ENCODE results near the gene TP53AIP1. TPM values are rescaled to one million over a fixed set of nuclear protein-coding genes. Genes with fewer than 3 reads are reported as not detected.

The TP53AIP1 gene
- total RNA-seq, 2 experiments from 2014 or later = not detected

DNA sequence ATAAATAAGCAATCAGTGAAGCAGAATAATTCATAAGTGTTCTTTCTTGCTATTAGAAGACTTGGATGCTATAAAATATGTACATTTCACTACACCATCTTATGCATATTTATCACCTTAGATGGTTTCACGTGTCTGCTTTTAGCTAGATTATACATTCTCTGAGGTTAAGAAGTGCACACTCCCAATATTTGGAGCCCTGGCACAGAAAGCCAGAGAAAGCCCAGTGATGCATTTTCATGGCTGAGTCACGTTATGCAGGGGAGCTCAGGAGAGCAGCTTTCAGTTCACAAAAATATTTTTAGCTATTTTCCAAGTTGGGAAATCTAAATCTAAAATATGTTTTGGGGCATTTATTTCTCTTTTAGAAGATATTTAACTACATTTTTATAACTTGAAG lies 5.1 kb upstream of the TP53AIP1 start:
- ChIA-PET POLR2A (no interaction called here), CTCF (interaction anchor here (1.0 to 1.6 kb wide), 2 partner anchors 9 to 63 kb away, joined by 3 to 4 read pairs; no protein-coding TSS in a partner anchor)

DNA sequence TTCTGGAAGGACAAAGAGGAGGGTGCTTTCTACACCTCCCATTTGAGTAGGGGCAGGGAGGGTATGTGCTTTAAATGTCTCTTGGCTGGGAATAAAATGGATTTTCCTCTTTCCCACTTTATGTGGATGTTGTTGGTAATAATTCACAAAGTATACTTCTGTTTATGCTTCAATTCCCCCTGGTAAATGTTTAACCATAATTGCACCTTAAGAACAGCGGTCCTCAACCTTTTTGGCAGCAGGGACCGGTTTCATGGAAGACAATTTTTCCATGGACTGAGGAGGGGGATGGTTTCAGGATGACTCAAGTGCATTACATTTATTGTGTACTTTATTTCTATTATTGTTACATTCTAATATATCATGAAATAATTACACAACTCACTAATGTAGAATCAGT lies 4.0 kb upstream of the TP53AIP1 start:
- CTCF ChIA-PET = interaction anchor here (1.6 kb wide), 1 partner anchor 61 kb away, joined by 4 read pairs; no protein-coding TSS in a partner anchor
- POLR2A ChIA-PET = no interaction called here

DNA sequence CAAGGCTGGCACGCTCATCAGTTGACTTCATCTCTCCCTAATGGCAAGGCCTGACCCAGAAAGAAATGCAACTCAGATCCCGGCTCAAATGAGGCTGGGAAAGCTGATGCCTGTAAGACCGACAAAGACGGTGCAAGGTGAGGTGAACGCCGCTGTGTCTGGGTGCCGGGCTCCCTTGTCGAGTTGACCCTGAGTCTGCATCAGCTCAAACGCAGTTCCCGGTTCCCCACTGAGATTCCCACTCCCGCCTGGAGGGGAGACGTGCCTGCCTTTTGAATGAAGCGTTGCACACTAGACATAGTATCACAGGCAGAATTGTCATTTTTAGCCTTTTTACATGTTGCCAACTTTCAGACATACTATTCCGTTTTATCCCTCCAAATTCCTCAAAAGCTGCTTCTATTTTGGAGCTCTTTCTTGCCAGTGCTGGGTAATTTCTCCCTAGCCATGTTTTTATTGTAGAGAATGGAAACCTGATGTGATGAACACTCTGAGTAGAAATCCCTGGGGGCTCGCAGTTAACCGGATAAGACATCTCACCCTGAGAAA lies 831 bp upstream of the TP53AIP1 start:
- ChIA-PET CTCF (interaction anchor here (0.7 to 1.7 kb wide), 2 partner anchors 58 to 59 kb away, joined by 3 to 5 read pairs; no protein-coding TSS in a partner anchor), POLR2A (no interaction called here)

DNA sequence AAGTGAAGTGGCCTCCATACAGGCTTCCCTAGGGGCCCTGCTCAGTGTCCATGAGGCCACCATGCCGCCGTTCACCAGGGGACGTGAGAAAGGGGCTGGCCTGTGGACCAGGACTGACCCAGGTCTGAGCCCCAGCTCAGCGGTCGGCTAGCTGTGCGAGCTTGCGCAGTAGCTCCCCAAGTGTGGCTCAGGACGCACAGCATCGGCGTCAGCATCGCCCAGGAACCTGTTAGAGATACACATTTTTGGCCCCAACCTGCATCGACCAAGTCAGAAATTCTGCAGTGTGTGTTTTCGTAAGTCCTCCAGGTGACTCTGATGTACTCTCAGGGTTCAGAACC lies 429 bp downstream of the TP53AIP1 start:
- ChIA-PET CTCF (interaction anchor here (1.6 kb wide), 1 partner anchor 14 kb away, joined by 5 read pairs; no protein-coding TSS in a partner anchor), POLR2A (no interaction called here)

- ChIA-PET CTCF (interaction anchor here (0.9 to 1.6 kb wide), 2 partner anchors 8 to 14 kb away, joined by 3 to 5 read pairs; no protein-coding TSS in a partner anchor), POLR2A (no interaction called here)
These were observed 949 bp downstream of the TP53AIP1 start for GRCh38 chr11:128941573-128942271.

GRCh38 chr11:128941110-128941509 lies 1.6 kb downstream of the TP53AIP1 start:
- ChIA-PET CTCF (interaction anchor here (0.9 to 1.6 kb wide), 2 partner anchors 8 to 15 kb away, joined by 3 to 5 read pairs; no protein-coding TSS in a partner anchor), POLR2A (no interaction called here)

DNA sequence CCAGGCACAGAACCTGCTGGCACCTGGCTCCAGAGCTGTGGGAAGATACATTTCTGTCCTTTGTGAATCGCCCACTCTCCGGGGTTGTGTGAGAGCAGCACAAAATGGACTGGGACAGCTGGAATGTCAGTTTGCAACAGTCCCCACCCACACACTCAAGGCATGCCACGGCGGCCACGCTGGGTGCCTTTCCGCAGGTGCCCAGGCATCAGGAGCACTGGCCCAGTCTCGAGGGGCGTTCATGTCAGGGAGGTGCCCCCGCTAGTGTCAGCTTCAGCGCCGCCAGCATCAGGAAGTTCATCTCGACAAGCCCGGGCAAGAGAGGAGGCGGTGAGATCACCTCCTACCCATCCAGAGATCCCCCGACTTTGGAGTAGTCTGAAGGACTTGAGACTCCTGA lies 2.1 kb downstream of the TP53AIP1 start:
- CTCF ChIA-PET = interaction anchor here (0.9 kb wide), 1 partner anchor 9 kb away, joined by 3 read pairs; no protein-coding TSS in a partner anchor
- POLR2A ChIA-PET = no interaction called here

- POLR2A ChIA-PET = no interaction called here
- CTCF ChIA-PET = no interaction called here
These were observed 2.5 kb downstream of the TP53AIP1 start for GRCh38 chr11:128940156-128940555.

DNA sequence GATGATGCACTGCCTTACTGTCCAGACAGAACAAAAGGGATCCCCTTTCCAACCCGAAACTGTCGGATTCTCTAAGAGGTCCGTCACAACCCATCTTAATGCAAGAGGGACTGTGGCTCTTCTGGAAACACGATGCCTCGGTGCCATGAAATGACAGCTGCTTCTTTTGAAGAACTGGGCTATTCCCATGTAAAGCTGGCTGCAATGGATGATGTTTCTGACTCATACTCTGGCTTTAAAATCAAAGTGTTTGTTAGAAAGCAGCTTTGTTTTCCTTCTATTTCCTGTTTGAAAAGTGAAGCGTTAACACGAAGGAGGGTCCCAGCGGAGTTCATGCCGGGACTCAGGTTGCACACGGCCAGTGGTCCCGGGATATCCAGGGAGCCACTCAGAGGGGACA lies 3.1 kb downstream of the TP53AIP1 start:
- ChIA-PET POLR2A (no interaction called here), CTCF (interaction anchor here (0.7 kb wide), 1 partner anchor 17 kb away, joined by 4 read pairs; no protein-coding TSS in a partner anchor)

DNA sequence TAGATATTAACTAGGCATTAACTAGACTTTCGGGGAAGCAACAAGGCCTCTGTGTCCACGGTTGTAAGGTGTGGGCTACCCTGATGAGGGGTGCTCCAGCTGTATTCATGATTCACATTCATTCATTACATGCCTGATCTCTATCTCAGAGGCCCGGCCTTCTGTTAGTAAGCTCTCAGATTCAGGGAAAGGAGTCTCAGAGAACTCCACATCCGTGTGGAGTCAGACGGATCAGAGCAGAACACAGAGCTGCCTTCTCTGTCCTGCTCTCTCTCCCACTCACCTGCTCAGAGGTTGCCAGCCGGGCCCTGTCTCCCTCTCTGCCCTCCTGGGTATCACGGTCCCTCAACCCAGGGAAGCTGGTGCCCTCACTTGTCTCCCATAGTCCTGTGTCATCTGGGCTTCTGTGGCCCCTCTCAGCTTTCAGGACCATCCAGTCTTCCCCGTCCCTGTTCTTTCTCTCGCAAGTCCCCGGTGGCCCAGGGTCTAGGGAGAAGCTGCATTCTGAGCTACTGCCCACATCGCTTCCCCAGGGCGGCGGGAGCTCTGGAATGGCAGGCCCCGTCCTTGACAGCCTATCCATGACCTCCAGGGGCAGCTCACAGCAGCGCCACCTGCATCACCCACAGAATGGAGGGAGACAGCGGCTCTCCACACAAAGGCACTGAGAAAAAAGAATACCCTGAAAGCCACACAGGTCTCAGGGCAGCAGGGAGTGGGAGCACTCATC lies 4.3 kb downstream of the TP53AIP1 start:
- POLR2A ChIA-PET = no interaction called here
- CTCF ChIA-PET = no interaction called here

DNA sequence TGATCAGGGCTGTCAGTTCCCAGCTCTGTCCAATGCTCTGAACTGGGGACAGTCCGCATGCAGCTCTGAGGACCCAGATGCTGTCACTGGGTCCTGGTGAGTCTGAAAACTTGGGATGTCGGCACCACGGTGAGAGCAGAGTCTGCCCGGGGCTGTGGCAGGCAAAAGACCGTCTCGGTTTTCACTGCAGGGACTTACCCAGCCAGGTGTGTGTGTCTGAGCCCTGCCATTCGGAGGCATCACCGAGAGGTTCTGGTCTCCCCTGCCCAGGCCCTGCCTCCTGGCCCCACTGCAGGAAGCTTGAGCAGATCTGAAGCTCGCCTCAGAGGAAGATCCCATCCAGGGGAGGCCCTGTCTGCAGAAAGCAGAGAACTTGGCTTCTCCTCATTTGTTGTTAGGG lies 5.2 kb downstream of the TP53AIP1 start:
- ChIA-PET POLR2A (no interaction called here), CTCF (no interaction called here)

DNA sequence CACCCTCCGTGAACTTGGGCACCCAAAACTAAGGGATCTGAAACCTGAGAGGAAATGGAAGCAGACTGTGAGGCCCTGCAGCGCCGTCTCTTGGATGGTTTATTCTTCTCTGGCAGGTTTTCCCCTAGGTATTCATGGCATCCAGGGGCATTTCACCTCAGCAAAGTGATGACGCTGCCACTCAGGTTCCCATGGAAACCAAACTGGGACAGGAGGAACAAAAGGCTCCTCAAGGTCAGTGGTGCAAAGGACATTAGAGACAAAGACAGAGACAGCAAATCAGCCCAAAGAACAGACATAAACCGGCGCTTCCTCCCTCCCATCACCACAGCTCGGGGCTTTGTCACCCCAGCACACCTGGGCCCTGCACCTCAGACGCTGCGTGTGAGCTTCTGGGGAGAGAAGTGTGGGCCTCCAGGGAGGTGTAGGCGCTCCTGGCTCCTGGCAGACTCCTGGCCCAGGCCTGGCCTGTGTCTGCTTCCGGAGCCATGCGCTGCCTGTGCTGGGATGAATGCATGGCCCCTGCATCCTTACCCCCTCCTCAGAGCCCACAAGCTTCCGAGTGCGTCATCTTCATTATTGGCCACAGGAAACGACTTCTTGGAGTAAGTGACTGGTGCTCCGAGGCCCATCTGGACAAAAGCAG lies 5.9 kb downstream of the TP53AIP1 start:
- CTCF ChIA-PET = no interaction called here
- POLR2A ChIA-PET = no interaction called here

DNA sequence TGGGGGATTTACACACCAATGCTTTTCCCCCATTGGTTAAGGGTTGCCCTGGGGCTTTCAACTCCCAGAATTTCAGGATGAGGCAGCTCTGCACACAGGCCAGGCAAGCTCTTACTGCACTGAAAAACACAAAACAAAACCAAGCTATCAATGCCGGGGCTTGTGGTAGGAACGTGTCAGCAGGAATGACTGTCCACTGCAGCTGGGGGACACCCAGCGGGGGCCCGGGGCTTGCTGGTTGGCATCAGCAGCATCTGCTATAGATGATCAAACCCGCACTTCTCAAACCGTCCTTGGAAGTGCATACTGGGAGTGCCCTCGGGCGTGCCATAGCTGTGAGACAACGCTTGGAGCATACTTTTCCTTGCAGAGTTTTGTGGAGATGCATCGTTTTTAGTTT lies 7.7 kb downstream of the TP53AIP1 start:
- POLR2A ChIA-PET = no interaction called here
- CTCF ChIA-PET = no interaction called here

DNA sequence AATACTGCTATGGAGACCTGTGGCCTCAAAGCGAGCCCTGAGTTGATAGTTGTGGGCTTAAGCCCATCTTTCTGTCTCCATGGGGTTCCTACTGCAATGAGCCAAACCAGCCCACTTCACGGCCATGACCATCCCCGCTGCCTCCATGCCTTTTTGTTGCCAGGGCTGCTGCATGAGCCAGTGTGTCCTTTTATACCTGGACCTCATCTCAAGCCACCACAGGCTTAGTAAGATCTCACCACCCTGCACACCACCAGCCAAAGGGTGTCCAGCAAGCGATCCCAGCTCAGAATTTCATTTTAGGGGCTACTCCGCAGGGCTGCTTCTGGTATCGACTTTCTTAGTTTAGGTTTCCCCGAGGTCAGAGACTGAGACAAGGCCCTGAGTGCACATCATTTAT lies 8.3 kb downstream of the TP53AIP1 start:
- POLR2A ChIA-PET = no interaction called here
- CTCF ChIA-PET = interaction anchor here (0.6 kb wide), 1 partner anchor 47 kb away, joined by 4 read pairs; no protein-coding TSS in a partner anchor

DNA sequence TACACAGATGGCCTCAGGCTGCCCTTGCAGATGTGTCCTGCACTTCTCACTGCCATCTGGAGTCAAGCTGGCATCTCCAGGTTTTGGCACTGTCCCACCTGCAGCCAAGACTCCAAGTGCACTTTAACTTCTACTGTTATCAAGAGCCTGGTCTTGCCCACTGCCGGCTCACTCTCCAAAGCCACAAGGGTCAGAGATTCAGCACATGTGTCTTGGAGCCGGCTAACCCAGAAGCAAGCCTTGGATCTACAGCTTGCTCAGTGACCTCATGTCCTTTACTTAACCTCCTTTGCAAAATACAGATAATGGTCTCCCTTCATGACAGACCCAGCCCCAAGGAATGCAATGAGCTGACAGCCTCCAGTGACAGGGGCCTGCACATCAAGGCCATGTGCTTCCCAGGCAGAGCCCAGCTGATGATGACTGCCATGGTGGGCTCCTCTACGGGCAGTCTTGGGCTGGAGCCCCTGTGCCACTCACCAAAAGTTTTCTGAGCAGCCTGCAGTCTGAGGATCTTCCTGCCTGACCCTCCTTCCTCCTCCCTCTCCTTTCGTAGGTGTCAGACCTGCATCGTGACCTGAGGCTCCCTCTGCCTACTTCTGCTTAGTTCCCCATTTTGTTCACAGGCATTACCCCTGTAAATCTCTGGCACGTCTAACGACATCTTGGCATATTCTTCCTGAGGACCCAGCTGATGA lies 9.0 kb downstream of the TP53AIP1 start:
- ChIA-PET CTCF (interaction anchor here (0.5 to 0.6 kb wide), 2 partner anchors 46 to 49 kb away, joined by 3 to 4 read pairs; no protein-coding TSS in a partner anchor), POLR2A (no interaction called here)

DNA sequence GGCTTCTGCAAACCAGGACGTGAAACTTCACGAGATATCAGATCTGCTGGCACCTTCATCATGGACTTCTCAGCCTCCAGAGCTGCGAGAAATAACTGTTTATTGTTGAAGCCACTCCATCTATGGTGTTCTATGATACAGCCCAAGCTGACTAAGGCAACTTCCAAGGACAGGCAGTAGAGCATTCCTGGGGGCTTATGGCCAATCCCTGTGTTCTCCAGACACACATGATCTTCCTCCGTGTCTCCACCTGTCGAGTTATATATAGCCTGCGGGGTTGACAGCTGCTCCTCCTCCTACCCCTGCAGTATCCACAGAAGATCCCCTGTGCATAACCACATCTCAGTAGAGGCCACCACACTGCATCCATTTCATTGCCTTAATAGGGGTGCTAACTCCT lies 11.0 kb downstream of the TP53AIP1 start:
- ChIA-PET CTCF (interaction anchor here (0.7 to 1.2 kb wide), 2 partner anchors 26 to 1581 kb away, joined by 3 read pairs; no protein-coding TSS in a partner anchor), POLR2A (interaction anchor here (0.7 kb wide), 1 partner anchor 1041 kb away, joined by 3 read pairs; no protein-coding TSS in a partner anchor)

DNA sequence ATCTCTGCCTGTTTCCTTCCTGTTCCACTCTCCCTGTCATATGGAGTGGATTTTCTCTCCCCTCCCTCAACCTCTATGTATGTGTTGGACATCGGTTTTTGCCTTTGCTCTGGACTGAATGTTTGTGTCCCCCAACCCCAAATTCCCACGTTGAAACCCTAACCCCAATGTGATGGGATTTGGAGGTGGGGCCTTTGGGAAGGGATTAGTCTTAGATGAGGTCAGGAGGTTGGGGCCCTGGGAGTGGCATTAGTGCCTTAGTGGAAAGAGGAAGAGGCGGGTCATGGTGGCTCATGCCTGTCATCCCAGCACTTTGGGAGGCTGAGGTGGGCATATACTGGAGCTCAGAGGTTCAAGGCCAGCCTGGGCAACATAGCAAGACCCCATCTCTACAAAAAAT lies 11.6 kb downstream of the TP53AIP1 start:
- ChIA-PET CTCF (no interaction called here), POLR2A (interaction anchor here (0.7 kb wide), 1 partner anchor 1042 kb away, joined by 3 read pairs; no protein-coding TSS in a partner anchor)

DNA sequence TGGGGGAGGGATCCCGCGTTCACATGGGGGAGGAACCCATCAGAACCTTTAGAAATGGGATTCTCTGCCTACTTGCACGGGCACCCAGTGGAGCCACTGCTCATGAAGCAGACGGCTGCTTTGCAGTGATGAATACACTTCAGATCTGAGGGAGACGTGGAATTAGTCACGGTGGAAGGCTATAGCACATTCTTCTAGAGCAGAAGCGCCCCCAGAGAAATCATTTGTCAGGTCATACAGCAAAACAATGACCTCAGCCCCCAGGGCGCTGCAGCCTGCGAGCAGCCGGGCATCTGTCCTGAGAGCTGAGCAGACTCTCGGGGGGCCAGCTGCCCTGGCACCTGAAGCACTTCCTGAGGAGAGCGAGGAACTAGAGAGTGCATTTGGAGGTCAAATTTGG lies 12.7 kb downstream of the TP53AIP1 start:
- ChIA-PET POLR2A (no interaction called here), CTCF (no interaction called here)

DNA sequence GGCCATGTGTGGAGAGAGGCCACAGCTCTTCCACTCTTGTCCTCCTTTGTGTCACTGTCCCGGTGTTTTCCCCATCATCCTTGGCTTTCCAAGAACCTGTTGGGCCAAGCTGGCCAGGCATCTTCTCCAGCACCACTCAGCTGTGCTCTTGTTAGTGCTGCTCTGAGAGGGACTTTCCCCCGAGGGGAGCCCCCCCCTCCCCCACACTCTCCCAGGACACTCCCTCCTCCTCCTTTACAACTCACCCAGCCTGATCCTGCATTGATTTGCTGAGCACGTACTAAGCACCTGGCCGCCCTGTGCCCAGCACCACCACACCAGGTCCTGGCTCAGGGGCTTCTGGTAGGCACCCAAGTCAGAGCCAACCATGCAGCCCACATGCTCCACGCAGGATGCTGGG lies 13.2 kb downstream of the TP53AIP1 start:
- POLR2A ChIA-PET = no interaction called here
- CTCF ChIA-PET = no interaction called here

DNA sequence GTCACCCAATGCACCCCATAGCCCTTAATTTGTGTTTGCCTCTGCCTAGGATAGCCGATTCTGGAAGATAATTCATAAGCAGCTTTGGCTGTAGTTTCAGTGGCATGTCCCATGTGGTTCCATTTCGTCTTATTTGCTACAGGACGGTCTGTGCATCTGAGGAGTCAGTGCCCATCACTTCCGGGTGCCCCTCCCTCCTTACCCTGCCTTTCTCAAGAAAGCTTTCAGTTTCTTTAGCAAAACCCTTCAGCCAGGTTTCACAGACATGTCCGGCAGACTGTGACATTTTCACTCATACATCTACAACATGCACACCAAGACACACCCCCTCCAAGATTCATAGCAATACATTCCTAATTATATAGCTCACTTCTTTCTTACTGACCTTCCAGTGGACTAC lies 14.3 kb downstream of the TP53AIP1 start:
- ChIA-PET CTCF (no interaction called here), POLR2A (no interaction called here)

Measured in activated CD8-positive, alpha-beta memory T cell treated with anti-CD3 and anti-CD28 coated beads for 36 hours (primary cell).